PFSK-1 (cell line): ENCODE data around the gene GTF2H4.

ENCODE experiments used
- FOXP2 ChIP-seq: optimal IDR thresholded peaks from 2 replicates; pipeline ENCODE3; 2011; ENCODE audit warnings: borderline replicate concordance, control low read depth, inconsistent platforms; ENCODE audit not compliant: insufficient read depth; ENCODE audit errors: extremely low read length, extremely low read depth
- POLR2AphosphoS5 ChIP-seq: IDR thresholded peaks from 2 replicates; pipeline ENCODE4 v1.6.1; 2012; ENCODE audit warnings: low read depth, mild to moderate bottlenecking, control low read depth, low read length, moderate library complexity
- REST ChIP-seq, 2 experiments: IDR thresholded peaks; 2 replicates each; pipeline versions ENCODE4 v1.6.1 to v1.8.0; 2011 to 2012; ENCODE audit warnings: low read depth in 2 of 2, low read length in 2 of 2, control low read depth in 1 of 2, inconsistent platforms in 1 of 2, mild to moderate bottlenecking in 1 of 2, moderate library complexity in 1 of 2; ENCODE audit not compliant: insufficient read depth in 1 of 2
- SIN3A ChIP-seq: IDR thresholded peaks from 2 replicates; pipeline ENCODE4 v1.6.1; 2012; ENCODE audit warnings: mild to moderate bottlenecking, low read length, moderate library complexity, borderline replicate concordance; ENCODE audit not compliant: insufficient read depth
- TAF1 ChIP-seq: IDR thresholded peaks from 2 replicates; pipeline ENCODE4 v1.6.1; 2012; ENCODE audit warnings: low read length, control low read depth, borderline replicate concordance; ENCODE audit not compliant: insufficient read depth

GTF2H4 gene

GRCh38 chr6:30912746-30913520 is 4.9 kb downstream of the GTF2H4 start:
- TF ChIP-seq SIN3A (no peak), TAF1 (no peak), REST (IDR thresholded peaks at IDR 0.05; ENCODE audit: insufficient read depth in 1 of 2, low read depth in 2 of 2, low read length in 2 of 2) (no peak), POLR2AphosphoS5 (no peak), FOXP2 (no peak)

- no peak for TF ChIP-seq REST (IDR thresholded peaks at IDR 0.05; ENCODE audit: insufficient read depth in 1 of 2, low read depth in 2 of 2, low read length in 2 of 2)
- TF ChIP-seq SIN3A, result no peak
- TF ChIP-seq FOXP2, result no peak
- TF ChIP-seq POLR2AphosphoS5, result no peak
- TF ChIP-seq TAF1, result no peak
Measured at GRCh38 chr6:30913721-30914075, 5.7 kb downstream of the GTF2H4 start.

GRCh38 chr6:30914076-30914853 is 6.3 kb downstream of the GTF2H4 start, which contains the start of gene VARS2:
Gene VARS2, plus strand, starts transcription at chr6:30914238. Its CDS starts 599 bp downstream, at chr6:30914837.
- TF ChIP-seq POLR2AphosphoS5, result peak; percentile 93
- TF ChIP-seq SIN3A, result no peak; the same call in 1 of the 2 replicates
- no peak for TF ChIP-seq REST (IDR thresholded peaks at IDR 0.05; ENCODE audit: insufficient read depth in 1 of 2, low read depth in 2 of 2, low read length in 2 of 2)
- TF ChIP-seq FOXP2, result peak; percentile 34
- TF ChIP-seq TAF1, result peak; percentile 53; the same call in 1 of the 2 replicates

GRCh38 chr6:30914854-30915590 is 7.0 kb downstream of the GTF2H4 start:
- TF ChIP-seq POLR2AphosphoS5 (no peak), REST (IDR thresholded peaks at IDR 0.05; ENCODE audit: insufficient read depth in 1 of 2, low read depth in 2 of 2, low read length in 2 of 2) (no peak), FOXP2 (no peak), TAF1 (no peak), SIN3A (no peak)
